Fibroblast of lung (primary cell): ENCODE measurements around the gene KATNA1. TPM values are rescaled to one million over a fixed set of nuclear protein-coding genes. Genes with fewer than 3 reads are reported as not detected.
A peak's percentile ranks its signal among the peaks of the same experiment; 100 is the strongest.

Experiments used
- DNase-seq, 2 donors: peaks; one replicate each; pipeline versions ENCODE4 v3.0.0 to v3.0.0-alpha.2; 2010; ENCODE audit warnings: low read depth in 2 of 2
- H2AFZ ChIP-seq: 2 replicates; pipeline ENCODE4 v1.5.1; 2012; ENCODE audit warnings: low read length, control low read depth, inconsistent platforms
- H3K27ac ChIP-seq: 2 replicates; pipeline ENCODE4 v1.5.1; 2011; ENCODE audit warnings: low read length, control low read depth; ENCODE audit not compliant: insufficient read depth
- H3K27me3 ChIP-seq: 2 replicates; pipeline ENCODE4 v1.5.1; 2011; ENCODE audit warnings: mild to moderate bottlenecking, low read length; ENCODE audit not compliant: control insufficient read depth, insufficient read depth
- H3K36me3 ChIP-seq: 2 replicates; pipeline ENCODE4 v1.5.1; 2011; ENCODE audit warnings: low read length; ENCODE audit not compliant: control insufficient read depth, insufficient read depth
- H3K4me1 ChIP-seq: 2 replicates; pipeline ENCODE4 v1.5.1; 2011; ENCODE audit warnings: low read length; ENCODE audit not compliant: control insufficient read depth, insufficient read depth; ENCODE audit errors: extremely low read depth
- H3K4me2 ChIP-seq: 2 replicates; pipeline ENCODE4 v1.5.1; 2011; ENCODE audit warnings: low read length, control low read depth; ENCODE audit not compliant: insufficient read depth; ENCODE audit errors: extremely low read depth
- H3K4me3 ChIP-seq, 4 experiments: fragments of 200-600 bp in 1 of 4; sonication (generic) in 1 of 4; replicated peaks in 1 of 4; 2 replicates each; pipeline ENCODE4 v1.5.1; 2011 to 2016; ENCODE audit warnings: low read length in 4 of 4, low read depth in 3 of 4, mild to moderate bottlenecking in 3 of 4, control low read depth in 2 of 4, inconsistent platforms in 1 of 4, mixed read lengths in 1 of 4; ENCODE audit not compliant: insufficient read depth in 1 of 4; ENCODE audit errors: control extremely low read depth in 1 of 4
- H3K79me2 ChIP-seq: 2 replicates; pipeline ENCODE4 v1.5.1; 2012; ENCODE audit warnings: mild to moderate bottlenecking, low read length, inconsistent platforms; ENCODE audit not compliant: control insufficient read depth, insufficient read depth
- H3K9ac ChIP-seq: 2 replicates; pipeline ENCODE4 v1.5.1; 2011; ENCODE audit warnings: mild to moderate bottlenecking, low read length, control low read depth; ENCODE audit not compliant: insufficient read depth
- H3K9me3 ChIP-seq: 2 replicates; pipeline ENCODE4 v1.5.1; 2012; ENCODE audit warnings: low read depth, low read length; ENCODE audit not compliant: control insufficient read depth, insufficient read depth
- H4K20me1 ChIP-seq: 2 replicates; pipeline ENCODE4 v1.5.1; 2011; ENCODE audit warnings: low read length; ENCODE audit not compliant: control insufficient read depth, insufficient read depth; ENCODE audit errors: extremely low read depth
- EZH2 ChIP-seq: IDR thresholded peaks from 2 replicates; pipeline ENCODE4 v1.5.1; 2012; ENCODE audit warnings: low read length, control low read depth, mild to moderate bottlenecking; ENCODE audit errors: missing control alignments
- polyA plus RNA-seq, 2 donors: library from polyadenylated mRNA; depleted of rRNA in 1 of 2; stranded (reverse) in 1 of 2; unstranded in 1 of 2; fragments of >200 nt; gene quantifications; 2 replicates each; pipeline ENCODE4 v1.2.1, GENCODE V29; 2011 to 2012; ENCODE audit warnings: missing spikeins in 1 of 2
- total RNA-seq: library from RNA; depleted of rRNA; stranded (reverse); fragments of >200 nt; gene quantifications from 2 replicates; pipeline ENCODE4 v1.2.1, GENCODE V29; 2014
- TF ChIP-seq, protein P1 (sequence below), 2 donors: IDR thresholded peaks in 1 of 2; conservative IDR thresholded peaks in 1 of 2; 1 replicate in 1 of 2; 2 replicates in 1 of 2; pipeline ENCODE4 v1.5.1; 2011 to 2012; ENCODE audit warnings: low read length in 2 of 2, control low read depth in 1 of 2, inconsistent platforms in 1 of 2, low read depth in 1 of 2, mild to moderate bottlenecking in 1 of 2

KATNA1 gene
- total and polyA plus RNA-seq, 2 donors (not counting 1 experiment from before 2014, with no cell fraction given) = 27.9 to 37.0 TPM

- no peaks in the 10 kb centered on the region for H3K79me2 ChIP-seq
- no peak for TF ChIP-seq EZH2
- TF ChIP-seq, protein P1, sequence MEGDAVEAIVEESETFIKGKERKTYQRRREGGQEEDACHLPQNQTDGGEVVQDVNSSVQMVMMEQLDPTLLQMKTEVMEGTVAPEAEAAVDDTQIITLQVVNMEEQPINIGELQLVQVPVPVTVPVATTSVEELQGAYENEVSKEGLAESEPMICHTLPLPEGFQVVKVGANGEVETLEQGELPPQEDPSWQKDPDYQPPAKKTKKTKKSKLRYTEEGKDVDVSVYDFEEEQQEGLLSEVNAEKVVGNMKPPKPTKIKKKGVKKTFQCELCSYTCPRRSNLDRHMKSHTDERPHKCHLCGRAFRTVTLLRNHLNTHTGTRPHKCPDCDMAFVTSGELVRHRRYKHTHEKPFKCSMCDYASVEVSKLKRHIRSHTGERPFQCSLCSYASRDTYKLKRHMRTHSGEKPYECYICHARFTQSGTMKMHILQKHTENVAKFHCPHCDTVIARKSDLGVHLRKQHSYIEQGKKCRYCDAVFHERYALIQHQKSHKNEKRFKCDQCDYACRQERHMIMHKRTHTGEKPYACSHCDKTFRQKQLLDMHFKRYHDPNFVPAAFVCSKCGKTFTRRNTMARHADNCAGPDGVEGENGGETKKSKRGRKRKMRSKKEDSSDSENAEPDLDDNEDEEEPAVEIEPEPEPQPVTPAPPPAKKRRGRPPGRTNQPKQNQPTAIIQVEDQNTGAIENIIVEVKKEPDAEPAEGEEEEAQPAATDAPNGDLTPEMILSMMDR (conservative IDR thresholded peaks at IDR 0.05 in 1 of 2, IDR thresholded peaks at IDR 0.05 in 1 of 2; ENCODE audit: low read depth in 1 of 2, low read length in 2 of 2) = no peak
- no peaks in the 10 kb centered on the region for H3K9me3 ChIP-seq
- no peak overlapping the region for H3K4me2 ChIP-seq
- H3K9ac ChIP-seq = no peak overlapping the region
- no peaks in the 10 kb centered on the region for H3K27me3 ChIP-seq
- no peak overlapping the region for H3K27ac ChIP-seq
- H4K20me1 ChIP-seq = no peaks in the 10 kb centered on the region
- no peaks in the 10 kb centered on the region for H3K36me3 ChIP-seq
- no peak overlapping the region for H2AFZ ChIP-seq
- H3K4me1 ChIP-seq = no peaks in the 10 kb centered on the region
- no peak for DNase-seq
- no peak overlapping the region for H3K4me3 ChIP-seq
Observed at GRCh38 chr6:149615805-149616204, 32.7 kb downstream of the KATNA1 start.

DNA sequence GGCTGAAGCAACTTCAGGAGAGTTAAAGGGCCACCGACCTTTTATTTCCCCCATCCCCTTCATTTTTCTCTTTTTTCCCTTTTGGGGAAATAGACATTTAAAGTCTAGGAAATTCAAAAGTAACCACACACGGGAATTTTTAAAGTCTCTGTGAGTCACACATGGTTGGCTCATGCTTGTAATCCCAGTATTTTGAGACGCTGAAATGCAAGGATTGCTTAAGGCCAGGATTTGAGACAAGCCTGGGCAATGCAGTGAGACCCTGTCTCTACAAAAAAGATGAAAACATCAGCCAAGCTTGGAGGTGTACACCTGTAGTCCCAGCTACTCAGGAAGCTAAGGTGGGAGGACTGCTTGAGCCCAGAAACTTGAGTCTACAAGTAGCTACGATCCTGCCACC, 34.2 kb downstream of the KATNA1 start:
- no peaks in the 10 kb centered on the region for H3K9me3 ChIP-seq
- H3K27ac ChIP-seq = no peak overlapping the region
- TF ChIP-seq, protein P1 (conservative IDR thresholded peaks at IDR 0.05 in 1 of 2, IDR thresholded peaks at IDR 0.05 in 1 of 2; ENCODE audit: low read depth in 1 of 2, low read length in 2 of 2) = no peak
- TF ChIP-seq EZH2 = no peak
- H3K79me2 ChIP-seq = no peaks in the 10 kb centered on the region
- H3K36me3 ChIP-seq = no peaks in the 10 kb centered on the region
- no peaks in the 10 kb centered on the region for H4K20me1 ChIP-seq
- H2AFZ ChIP-seq = no peak overlapping the region
- H3K4me3 ChIP-seq = no peak overlapping the region
- H3K4me1 ChIP-seq = no peaks in the 10 kb centered on the region
- DNase-seq = peak; percentile 17 to 34
- no peak overlapping the region for H3K4me2 ChIP-seq
- H3K9ac ChIP-seq = no peak overlapping the region
- no peaks in the 10 kb centered on the region for H3K27me3 ChIP-seq

DNA sequence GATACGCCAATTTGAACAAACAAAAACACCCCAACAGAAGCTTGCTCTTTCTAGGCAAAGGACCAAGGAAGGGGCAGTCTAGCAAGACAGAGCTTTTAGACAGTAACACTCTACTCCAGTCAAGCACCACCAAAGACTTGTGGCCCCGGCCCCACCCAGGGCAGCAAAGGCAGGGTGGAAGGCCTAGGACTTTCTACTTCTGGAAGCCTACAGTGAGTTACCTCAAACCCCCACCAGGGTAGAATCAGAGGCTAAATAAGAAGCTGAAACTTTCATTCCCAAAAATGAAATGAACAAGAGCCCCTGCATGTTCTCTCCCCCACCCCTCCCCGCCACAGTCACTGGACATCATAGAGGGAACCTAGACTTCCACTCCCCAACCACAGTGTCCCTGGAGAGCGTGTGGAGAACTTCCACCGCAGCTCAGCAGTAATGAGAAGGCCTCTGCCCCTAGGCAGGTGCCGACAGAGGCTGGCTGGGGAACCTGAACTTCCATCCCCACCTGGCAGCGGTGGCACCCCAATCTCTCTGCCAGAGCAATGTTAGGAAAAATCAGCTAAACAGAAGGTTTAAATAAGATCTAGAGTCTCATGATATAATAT, 40.0 kb downstream of the KATNA1 start:
- H3K4me1 ChIP-seq = no peaks in the 10 kb centered on the region
- no peak overlapping the region for H3K27ac ChIP-seq
- no peak overlapping the region for H3K4me3 ChIP-seq
- no peak for TF ChIP-seq EZH2
- TF ChIP-seq, protein P1 (conservative IDR thresholded peaks at IDR 0.05 in 1 of 2, IDR thresholded peaks at IDR 0.05 in 1 of 2; ENCODE audit: low read depth in 1 of 2, low read length in 2 of 2) = no peak
- H4K20me1 ChIP-seq = no peaks in the 10 kb centered on the region
- H3K9ac ChIP-seq = no peak overlapping the region
- H3K36me3 ChIP-seq = no peaks in the 10 kb centered on the region
- DNase-seq = no peak
- H3K27me3 ChIP-seq = no peaks in the 10 kb centered on the region
- no peaks in the 10 kb centered on the region for H3K79me2 ChIP-seq
- no peak overlapping the region for H3K4me2 ChIP-seq
- H2AFZ ChIP-seq = no peak overlapping the region
- H3K9me3 ChIP-seq = no peaks in the 10 kb centered on the region
